HG02885 (cell line): ENCODE measurements around the gene DAND5.
"Not testable (repeated sequence)": the region's sequence is repeated elsewhere in the genome, so short reads cannot be mapped to it uniquely, and the experiment has no call there.

Source experiments
- ATAC-seq: cut with Tn5 transposase; IDR thresholded peaks from one replicate; pipeline ENCODE4 v1.9.1; 2021; ENCODE audit warnings: mild to moderate bottlenecking; ENCODE audit not compliant: unreplicated experiment, poor library complexity

DAND5 gene

DNA sequence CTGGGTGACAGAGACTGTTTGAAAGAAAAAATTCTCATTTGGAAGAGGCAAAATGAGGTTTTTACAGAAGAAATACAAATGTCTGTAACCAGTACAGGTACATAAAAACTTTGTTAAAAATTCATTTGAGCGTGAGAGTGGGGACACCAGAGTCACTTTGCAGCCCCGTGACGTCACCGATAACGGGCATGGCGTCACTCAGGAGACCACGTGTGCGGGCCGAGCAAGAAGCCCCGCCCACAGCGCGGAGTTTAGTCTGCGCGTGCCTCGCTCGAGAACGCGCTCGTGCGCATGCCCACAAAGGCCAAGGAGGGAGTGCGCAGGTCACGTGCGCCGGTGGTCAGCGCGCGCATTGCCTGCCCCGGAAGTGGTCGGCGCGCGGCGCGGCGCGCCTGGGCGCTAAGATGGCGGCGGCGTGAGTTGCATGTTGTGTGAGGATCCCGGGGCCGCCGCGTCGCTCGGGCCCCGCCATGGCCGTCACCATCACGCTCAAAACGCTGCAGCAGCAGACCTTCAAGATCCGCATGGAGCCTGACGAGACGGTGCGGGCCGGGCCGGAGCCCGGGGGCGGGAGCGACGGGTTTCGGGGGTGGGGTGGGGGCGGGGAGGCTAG lies 23.8 kb upstream of the DAND5 start, which contains the start of gene RAD23A:
TSS of gene RAD23A (plus strand) at position 384 of the 613 bp plus-strand sequence. CDS start at position 471, 87 bp downstream.
- ATAC-seq: peak; percentile 90

DNA sequence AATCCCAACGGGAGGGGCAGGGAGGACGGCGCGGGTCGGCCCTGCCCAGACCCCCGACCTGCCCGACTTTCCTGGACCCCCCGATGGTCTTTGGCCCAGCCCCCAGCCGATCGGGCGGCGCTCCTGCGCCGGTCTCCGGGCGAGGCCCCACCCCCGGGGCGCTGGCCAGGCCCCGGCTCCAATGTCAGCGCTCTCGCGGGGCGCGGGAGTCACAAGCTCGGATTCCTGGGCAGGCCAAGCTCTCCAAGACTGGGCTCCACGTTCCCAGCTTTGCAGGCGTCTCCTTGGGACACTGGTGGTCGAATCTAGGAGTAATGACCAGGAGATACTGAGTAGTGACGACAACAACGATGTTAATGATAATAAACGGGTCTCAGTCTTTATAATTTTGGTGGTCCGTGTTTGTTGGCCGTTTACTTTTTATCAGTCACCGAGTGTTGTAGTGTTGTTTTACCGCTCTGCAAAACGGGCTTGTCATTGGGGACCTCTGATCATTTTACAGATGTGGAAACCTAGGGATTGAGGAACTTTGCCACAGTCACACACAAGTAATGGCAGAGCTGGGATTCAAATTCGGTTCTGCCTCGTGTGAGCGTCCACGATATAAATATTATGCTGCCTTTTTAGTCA lies 23.2 kb upstream of the DAND5 start:
- ATAC-seq: peak; percentile 43

DNA sequence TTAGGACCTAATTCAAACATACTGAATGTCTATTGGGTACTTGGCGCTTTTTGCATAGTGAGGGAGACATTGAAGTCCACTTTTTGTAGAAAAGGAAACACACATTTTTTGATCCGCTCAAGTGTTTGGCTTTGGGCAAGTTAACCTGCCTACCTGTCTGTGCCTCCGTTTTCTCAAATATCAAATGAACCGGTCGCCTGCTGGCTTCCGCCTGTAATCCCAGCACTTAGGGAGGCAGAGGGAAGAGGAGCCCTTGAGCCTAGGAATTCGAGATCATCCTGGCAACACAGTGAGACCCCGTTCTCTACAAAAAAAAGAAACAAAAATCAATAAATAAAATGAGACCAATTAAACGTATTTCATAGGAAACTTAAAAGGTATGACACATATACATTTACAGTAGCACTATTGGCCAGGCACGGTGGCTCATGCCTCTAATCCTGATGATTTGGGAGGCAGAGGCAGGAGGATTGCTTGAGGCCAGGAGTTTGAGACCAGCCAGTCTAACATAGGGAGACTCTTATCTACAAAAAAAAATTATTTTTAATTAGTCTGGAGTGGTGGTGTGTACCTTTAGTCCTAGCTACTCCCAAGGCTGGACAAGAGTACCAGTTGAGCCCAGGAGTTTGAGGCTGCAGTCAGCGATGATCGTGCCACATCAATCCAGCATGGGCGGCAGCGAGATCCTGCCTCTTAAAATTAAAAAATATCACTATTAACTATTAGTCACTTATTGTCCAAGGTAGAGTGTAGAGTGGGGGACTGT lies 22.5 kb upstream of the DAND5 start:
- no peak for ATAC-seq

DNA sequence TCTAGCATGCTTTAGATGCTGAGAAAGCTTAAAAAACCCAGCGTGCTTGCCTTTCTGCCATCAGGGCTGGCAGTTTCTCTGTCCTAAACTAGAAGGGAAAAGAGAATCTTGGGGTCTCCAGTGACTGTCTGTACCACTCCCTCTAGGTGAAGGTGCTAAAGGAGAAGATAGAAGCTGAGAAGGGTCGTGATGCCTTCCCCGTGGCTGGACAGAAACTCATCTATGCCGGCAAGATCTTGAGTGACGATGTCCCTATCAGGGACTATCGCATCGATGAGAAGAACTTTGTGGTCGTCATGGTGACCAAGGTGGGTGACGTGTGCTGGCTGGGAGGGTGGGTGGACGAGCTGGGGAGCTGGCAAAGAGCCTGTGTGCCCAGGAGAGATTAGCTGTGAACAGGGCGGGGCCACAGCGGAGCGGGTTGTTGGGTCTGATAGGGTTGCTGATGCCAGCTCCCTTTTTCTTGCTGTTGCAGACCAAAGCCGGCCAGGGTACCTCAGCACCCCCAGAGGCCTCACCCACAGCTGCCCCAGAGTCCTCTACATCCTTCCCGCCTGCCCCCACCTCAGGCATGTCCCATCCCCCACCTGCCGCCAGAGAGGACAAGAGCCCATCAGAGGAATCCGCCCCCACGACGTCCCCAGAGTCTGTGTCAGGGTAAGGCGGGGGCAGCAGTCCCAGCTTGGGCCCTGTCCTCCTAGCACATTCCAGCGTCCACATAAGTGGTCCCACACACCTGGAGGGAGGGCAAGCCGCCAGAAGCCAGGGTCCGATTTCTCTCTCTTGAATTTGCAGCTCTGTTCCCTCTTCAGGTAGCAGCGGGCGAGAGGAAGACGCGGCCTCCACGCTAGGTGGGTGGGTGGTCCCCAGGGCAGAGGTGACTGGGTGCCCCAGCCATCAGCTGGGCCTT lies 21.4 kb upstream of the DAND5 start:
- ATAC-seq: no peak

DNA sequence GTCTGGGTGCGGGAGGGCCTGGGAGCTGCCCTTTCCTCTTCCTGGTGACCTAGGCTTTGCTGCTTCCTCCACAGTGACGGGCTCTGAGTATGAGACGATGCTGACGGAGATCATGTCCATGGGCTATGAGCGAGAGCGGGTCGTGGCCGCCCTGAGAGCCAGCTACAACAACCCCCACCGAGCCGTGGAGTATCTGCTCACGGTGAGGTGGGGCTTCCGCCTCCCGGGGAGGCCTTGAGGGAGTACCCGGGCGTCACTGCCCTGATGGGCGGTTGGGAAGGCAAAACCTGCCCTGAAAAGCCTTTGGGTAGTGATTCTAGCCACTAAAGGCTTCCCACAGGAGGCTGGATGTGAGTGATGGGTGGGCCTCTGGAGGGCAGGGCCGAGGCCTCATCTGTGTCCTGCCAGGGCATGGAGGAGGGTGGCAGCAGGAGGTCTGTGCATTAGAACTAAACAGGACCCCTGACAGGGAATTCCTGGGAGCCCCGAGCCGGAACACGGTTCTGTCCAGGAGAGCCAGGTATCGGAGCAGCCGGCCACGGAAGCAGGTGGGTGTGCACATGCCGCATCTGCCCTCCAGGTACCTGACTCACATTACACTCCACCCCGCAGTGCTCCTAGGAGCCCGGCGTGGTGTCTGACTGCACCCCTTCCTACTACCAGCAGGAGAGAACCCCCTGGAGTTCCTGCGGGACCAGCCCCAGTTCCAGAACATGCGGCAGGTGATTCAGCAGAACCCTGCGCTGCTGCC lies 20.6 kb upstream of the DAND5 start:
- ATAC-seq: no peak

DNA sequence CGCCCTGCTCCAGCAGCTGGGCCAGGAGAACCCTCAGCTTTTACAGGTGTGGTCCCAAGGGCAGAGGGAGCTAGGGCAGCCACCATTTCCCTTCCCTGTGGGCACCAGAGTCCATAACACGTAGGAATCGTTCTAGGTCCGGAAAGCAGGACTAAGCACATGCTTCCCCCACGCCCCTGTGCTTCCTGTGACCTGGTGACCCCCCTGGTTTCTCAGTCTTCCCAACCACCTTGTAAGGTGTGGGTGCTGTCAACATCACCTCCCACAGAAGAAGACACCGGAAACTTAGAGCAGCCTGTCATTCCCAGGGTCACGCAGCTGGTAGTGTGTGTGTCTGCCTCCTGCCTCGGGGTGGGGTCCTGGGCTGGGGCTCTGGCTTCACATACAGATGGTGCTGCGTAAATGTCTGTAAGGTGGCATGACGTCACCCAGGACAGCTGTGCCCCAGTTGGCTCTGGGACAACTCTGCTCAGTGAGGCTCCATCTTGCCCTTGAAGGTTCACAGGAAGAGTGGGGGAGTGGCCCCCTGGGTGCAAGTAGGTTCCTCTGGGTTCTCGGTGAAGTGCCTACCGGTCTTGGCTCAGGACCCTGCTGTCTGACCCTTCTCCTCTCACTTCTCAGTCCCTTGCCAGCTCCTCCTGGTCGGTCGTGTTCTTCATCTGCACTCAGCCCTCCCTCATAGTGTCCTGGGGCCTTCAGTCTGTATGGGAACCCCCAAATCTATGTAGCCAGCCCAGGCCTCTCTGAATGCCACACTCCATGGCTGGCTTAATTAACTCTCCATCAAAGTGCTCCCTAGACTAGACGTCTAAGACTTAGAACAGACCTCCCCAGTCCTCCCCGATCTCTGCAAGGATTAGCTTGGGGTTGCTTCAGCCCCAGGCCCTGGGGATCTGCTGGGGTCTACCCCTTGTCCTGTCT lies 19.8 kb upstream of the DAND5 start:
- no peak for ATAC-seq

DNA sequence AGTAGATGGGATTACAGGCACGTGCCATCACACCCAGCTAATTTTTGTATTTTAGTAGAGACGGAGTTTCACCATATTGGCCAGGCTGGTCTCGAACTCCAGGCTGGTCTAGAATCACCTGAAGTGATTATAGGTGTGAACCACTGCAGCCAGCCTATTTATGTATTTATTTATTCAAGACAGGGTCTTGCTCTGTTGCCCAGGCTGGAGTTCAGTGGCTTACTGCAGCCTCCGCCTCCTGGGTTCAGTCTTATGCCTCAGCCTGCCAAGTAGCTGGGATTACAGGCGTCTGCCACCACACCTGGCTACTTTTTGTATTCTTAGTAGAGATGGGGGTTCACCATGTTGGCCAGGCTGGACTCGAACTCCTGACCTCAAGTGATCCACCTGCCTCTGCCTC lies 17.3 kb upstream of the DAND5 start:
- not testable (repeated sequence) for ATAC-seq

DNA sequence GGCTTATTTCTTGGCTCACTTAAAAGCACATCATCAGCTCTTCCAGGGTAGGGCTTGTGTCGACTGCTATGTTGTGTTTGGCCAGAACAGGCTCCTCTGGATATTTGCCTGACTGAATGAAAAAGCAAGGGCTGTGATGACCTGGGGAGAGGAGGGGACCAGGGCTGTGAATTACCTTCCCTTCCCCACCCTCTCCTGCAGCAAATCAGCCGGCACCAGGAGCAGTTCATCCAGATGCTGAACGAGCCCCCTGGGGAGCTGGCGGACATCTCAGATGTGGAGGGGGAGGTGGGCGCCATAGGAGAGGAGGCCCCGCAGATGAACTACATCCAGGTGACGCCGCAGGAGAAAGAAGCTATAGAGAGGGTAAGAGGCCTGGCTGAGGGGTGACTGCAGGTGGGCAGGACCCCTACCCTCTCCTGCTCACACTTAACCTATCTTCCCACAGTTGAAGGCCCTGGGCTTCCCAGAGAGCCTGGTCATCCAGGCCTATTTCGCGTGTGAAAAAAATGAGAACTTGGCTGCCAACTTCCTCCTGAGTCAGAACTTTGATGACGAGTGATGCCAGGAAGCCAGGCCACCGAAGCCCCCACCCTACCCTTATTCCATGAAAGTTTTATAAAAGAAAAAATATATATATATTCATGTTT lies 16.8 kb upstream of the DAND5 start:
- no peak for ATAC-seq

DNA sequence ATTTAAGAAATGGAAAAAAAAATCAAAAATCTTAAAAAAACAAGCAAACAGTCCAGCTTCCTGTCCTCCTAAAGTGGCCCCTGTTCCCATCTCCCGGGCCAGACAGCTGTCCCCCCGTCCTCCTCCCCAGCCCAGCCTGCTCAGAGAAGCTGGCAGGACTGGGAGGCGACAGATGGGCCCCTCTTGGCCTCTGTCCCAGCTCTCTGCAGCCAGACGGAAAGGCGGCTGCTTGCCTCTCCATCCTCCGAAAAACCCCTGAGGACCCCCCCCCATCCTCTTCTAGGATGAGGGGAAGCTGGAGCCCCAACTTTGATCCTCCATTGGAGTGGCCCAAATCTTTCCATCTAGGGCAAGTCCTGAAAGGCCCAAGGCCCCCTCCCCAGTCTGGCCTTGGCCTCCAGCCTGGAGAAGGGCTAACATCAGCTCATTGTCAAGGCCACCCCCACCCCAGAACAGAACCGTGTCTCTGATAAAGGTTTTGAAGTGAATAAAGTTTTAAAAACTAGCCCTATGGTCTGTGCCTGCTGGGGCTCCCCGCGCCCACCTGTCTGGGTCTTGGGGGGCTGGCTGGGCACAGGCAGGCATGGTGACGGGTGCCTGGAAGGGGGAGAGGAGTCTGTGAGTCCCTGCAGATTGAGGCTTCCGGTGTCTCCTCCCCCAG lies 16.1 kb upstream of the DAND5 start:
- no peak for ATAC-seq

DNA sequence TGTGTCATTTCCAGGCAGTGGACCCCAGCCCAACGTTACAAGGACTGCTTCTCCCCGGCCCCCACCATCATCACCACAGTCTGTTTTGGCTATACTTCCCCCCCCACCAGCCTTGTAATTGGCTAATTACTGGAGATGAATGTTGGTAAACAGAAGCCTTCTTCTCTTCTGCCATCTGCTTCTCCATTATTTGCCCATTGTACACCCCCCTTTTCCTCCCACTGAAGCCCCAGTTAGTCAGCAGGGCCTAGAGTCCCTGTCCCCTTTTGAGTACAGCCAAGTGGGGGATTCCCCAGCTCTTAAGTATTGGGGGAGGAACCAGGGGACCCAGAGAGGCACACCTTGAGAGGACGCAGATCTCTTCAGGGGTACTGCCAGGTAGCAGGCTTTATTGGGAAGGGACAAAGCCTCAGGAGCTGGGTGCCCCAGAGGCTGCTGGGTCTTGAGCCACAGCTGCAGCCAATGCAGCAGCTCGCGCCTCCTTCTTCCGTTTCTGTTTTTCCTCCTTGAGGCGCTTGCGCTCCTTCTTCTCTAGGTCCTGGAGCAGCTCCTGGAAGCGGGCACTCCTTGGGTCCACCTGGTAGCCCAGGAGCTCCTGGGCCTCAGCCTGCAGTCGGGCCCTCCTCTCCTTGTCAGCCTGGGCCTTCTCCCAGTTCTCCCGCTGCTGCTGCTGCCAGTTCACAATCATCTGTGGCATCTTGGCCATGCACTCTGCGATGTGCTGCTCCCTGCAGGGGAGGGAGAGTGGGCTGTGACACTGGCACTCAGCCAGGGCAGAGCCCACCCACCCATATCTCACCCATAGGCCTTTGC lies 15.4 kb upstream of the DAND5 start:
- ATAC-seq: no peak

DNA sequence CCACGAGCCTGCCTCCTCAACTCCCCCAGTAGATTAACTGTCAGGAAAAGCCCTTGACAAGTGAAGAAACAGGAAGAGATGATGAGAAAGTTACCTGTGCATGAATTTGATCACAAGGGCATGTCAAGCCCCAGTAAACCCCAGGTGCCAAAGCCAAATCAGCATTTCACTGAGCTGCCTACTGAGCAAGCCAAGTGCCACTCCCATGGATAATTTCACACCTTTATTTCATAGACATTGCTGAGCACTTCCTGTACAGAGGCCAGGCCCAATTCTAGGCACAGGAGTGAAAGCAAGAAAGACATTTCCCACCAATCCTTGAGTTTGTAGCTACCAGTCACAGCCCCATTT lies 14.8 kb upstream of the DAND5 start:
- no peak for ATAC-seq

DNA sequence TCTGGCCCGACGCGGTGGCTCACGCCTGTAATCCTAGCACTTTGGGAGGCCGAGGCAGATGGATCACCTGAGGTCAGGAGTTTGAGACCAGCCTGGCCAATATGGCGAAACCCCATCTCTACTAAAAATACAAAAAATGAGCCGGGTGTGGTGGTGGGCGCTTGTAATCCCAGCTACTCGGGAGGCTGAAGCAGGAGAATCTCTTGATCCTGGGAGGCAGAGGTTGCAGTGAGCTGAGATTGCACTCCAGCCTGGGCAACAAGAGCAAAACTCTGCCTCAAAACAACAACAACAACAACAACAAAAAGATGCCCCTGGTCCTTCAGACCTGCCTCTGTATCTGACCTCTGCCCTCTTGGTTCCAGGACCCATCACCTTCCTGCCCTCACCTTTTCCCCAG lies 13.8 kb upstream of the DAND5 start:
- not testable (repeated sequence) for ATAC-seq

DNA sequence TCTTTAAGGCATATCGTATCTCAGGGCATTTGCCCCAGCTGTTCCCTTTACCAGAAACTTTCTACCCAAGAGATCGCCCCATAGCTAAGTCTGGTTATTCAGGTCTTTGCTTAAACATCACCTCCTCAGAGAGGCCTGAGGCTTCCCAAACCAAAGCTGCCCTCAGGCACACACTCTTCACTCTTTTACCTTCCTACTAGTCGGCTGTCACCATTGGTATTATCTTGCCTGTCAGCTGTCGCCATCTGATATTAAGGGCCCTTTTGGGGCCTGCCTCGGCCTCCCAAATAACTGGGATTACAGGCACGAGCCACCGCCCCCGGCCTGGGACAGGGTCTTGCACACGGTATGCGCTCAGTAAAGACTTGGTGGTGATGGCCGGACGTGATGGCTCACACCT lies 13.4 kb upstream of the DAND5 start:
- ATAC-seq: no peak

DNA sequence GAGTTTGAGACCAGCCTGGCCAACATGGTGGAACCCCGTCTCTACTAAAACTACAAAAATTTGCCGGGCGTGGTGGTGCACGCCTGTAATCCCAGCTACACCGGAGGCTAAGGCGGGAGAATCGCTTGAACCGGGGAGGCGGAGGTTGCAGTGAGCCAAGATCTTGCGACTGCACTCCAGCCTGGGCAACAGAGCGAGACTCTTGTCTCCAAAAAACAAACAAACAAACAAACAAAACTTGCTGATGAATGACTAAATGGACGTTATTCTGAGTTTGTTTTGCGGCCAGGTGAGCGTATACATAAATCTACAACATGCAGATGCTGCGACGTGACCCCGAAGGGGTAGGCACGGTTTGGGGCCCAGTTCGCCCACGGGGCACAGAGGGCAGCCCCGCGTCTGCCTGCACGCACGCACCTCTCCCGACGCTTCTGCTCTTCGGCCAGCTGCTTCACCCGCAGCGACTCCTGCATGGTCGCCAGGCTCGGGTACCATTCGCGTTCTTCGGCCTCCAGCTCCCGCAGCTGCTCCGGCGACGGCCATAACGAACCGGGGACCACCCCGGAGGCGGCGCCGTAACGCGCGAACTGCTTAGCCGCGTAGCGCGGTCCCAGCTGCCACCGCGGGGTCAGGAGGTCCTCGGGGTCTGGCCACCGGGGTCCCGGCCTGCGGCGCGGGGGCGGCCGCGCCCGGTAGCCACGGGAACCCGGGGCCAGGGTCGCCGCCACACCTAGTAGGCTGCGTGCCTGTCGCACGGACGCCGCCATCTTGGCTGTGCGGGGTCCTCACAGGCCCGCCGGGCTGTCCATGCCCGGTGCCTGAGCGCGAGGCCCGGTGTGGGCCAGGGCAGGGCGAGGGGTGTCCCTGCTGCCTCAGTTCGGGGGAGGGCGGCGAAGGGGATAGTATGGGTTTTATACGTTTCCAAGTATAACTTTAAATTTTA lies 12.7 kb upstream of the DAND5 start, which contains the start of gene GADD45GIP1:
TSS of gene GADD45GIP1 (minus strand) at position 778 of the 943 bp plus-strand sequence. CDS start at position 767, 11 bp downstream.
- ATAC-seq: peak; percentile 73

DNA sequence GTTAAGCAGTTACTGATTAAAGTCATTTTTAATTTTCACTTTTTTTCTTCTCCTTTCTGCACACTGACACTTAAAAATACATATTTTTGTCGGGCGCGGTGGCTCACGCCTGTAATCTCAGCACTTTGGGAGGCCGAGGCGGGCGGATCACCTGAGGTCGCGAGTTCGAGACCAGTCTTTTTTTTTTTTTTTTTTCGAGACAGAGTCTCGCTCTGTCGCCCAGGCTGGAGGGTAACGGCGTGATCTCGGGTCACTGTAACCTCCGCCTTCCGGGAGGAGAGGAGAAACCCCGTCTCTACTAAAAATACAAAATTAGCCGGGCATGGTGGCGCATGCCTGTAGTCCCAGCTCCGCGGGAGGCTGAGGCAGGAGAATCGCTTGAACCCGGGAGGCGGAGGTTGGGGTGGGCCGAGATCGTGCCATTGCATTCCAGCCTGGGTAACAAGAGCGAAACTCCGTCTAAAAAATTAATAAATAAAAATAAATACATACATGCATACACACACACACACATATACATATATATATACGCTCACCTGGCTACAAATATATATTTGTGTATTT lies 11.9 kb upstream of the DAND5 start:
- ATAC-seq: not testable (repeated sequence)
